HG03175 (cell line): Measurements from ENCODE around the gene GAGE12J.
"Not testable (repeated sequence)": the region's sequence is repeated elsewhere in the genome, so short reads cannot be mapped to it uniquely, and the experiment has no call there.

Experiments used
- ATAC-seq: cut with Tn5 transposase; IDR thresholded peaks from one replicate; pipeline ENCODE4 v1.9.1; 2021; ENCODE audit warnings: mild to moderate bottlenecking, moderate library complexity; ENCODE audit not compliant: unreplicated experiment

The GAGE12J gene

DNA sequence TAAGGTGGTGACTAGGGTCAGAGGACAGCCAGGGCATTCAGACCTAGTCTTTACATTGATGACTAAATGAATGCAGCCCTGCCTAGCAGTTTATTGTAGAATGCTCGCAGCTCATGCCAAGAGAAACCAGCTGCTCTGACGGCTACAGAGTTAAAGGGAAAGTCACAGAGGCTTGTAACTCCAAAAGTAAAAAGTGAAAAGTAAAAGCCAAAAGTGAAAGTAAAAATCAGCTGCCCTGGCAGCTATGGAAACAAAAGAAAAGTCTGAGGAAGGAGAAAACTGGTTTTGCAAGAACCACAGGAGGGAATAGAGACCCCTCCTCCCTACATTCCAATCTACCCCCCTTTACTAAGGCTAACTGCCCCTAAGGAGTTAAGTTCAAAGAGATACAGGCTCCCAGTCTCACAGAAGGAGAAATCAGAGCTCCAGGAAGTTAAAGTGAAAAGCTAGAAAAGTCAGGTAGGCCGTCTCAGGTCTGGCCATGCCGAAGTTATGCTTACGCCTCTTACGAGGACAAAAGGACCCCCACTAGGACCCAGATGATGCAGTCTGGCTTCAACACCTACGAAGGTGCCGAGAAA, 12.3 kb upstream of the GAGE12J start:
- peak; percentile 43 for ATAC-seq

DNA sequence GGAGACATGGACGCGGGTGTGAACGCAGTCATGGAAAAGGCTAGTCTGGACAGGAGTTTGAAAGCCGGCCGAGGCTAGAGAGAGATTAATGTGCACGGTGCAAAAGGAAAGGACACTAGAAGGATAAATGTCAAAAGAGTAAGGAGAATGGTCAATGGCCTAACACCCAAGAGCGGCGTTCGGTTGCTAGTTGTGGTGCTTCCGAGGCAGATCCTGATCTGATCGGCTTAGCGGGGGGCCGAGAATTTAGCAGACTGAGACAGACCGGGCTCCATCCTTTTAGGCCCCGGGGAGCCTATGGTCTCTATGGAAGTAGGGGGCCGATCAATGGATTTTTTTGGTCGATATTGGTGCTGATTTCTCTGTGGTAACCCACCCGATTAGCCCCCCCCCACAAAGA, 11.5 kb upstream of the GAGE12J start:
- no peak for ATAC-seq

DNA sequence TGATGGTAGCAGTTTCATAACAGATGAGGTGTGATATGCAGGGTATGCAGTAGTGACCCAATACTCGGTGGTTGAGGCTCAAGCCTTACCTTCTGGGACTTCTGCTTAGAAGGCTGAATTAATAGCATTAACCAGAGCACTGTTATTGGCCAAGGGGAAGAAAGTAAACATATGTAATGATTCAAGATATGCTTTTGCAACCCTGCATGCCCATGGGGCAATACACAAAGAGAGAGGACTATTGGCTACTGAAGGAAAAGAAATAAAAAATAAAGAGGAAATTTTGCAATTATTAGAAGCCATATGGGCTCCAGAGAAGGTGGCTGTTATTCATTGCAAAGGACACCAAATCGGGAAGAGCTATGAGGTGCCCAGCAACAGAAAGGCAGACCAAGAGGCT, 9.7 kb upstream of the GAGE12J start:
- no peak for ATAC-seq

DNA sequence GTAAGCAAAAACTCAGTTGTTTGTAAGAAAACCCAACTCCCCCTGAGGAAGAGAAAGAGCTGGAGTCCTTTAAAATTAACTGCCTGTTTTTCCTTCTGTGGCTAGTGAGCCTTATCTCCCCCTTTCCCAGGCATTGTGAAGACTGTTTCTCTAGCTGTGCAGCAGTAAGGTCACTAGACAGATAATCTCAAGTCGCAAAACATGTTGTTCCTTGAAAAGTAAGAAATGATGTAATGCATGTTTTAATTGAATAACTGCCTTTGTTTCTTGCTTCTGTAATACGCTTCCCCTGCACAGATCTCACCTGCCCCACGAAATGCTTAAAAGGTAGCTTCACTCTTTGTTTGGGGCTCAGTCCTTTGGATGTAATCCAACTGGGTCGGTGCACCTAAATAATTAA, 5.8 kb upstream of the GAGE12J start:
- no peak for ATAC-seq

GRCh38 chrX:49322266-49322665, 429 bp downstream of the GAGE12J start:
- not testable (repeated sequence) for ATAC-seq

DNA sequence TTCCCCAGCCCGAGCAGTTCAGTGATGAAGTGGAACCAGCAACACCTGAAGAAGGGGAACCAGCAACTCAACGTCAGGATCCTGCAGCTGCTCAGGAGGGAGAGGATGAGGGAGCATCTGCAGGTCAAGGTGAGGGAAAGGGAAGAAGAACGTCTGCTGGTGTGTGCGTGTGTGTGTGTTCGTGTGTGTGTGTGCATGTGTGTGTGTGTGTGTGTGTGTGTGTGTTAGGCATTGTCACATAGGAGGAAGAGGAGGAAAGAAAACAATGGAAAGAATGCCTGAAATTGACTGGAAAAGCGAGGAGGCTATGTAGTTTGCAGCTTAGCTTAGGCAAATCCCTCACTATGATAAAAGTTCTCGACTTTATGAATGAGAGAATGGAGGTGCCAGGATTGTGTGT, 1.9 kb downstream of the GAGE12J start:
- ATAC-seq = not testable (repeated sequence)

DNA sequence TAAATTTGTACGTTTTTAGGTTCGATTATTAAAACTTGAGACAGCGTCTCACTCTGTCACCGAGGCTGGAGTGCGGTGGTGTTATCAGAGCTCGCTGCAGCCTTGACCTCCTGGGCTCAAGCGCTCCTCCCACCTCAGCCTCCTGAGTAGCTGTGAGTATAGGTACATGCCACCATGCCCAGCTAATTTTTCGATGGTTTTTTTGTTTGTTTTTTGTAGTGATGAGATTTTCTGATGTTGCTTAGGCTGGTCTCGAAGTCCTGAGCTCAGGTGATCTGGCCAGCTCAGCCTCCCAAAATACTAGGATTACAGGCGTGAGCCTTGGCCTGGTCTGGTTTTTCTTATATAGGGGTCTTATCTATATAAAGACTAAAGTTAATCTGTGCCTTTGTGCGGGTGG, 8.6 kb downstream of the GAGE12J start:
- not testable (repeated sequence) for ATAC-seq

DNA sequence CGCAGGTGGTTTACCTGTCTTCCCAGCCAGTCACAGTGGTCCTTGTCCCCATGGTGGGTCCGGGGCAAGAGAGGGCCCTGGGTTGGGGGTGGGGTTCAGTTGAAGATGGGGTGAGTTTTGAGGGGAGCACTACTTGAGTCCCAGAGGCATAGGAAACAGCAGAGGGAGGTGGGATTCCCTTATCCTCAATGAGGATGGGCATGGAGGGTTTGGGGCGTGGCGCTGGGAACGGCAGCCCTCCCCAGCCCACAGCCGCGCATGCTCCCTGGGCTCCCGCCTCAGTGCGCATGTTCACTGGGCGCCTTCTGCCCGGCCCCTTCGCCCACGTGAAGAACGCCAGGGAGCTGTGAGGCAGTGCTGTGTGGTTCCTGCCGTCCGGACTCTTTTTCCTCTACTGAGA, 9.4 kb downstream of the GAGE12J start, which contains the start of gene GAGE13:
GAGE13 (plus strand) TSS at position 301 of the 400 bp plus-strand sequence. CDS start 1,156 bp downstream, outside the sequence.
- ATAC-seq = not testable (repeated sequence)

GRCh38 chrX:49331841-49332240, 10.0 kb downstream of the GAGE12J start:
- not testable (repeated sequence) for ATAC-seq

GRCh38 chrX:49341449-49341848, 19.6 kb downstream of the GAGE12J start:
- ATAC-seq = not testable (repeated sequence)

DNA sequence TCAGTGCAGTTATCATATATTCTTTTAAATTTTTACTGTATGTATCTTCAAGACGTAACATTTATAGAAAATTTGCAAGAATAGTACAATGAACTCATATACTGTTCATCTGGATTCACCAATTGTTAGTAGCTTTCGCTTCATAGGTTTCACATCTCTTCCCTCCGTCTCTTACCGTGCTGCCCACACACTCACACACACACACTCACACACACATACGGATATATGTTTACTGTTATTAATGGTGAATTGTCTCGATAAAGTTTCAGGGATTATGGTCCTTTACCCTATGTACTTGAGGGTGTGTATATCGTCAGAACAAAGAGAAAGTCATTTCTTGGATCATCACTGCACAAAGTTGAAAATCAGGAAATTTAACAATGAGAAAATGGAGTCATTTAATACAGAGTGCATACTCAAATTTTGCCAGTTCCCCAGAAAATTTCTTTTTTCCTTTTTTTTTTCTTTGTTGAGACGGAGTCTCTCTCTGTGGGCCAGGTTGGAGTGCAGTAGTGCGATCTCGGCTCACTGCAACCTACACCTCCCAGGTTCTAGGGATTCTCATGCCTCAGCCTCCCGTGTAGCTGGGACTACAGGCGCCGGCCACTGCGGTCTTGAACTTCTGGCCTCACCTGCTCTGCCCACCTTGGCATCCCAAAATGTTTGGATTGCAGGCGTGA, 22.8 kb downstream of the GAGE12J start:
- ATAC-seq = not testable (repeated sequence)

DNA sequence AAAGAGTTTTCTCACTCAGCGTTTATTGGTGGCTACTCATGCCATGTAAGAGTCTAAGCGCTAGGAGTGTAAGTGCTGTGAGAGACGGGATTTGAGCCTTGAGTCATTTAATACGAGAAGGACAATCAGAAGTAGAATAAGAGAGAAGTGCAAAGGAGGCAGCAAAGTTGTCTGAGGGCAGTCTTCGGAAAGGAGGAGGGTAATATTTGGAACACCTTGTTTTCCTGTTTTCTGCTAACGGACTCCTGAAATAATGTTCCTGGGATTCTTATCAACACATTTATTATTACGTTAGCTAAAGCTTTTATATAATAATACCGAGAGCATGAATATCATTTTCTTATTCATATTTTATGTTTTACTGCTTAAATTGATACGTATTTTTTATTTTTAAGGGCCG, 23.6 kb downstream of the GAGE12J start:
- not testable (repeated sequence) for ATAC-seq

GRCh38 chrX:49346150-49346549, 24.3 kb downstream of the GAGE12J start:
- not testable (repeated sequence) for ATAC-seq
